ENCODE data around the gene MAN2A2. TPM values are rescaled to one million over a fixed set of nuclear protein-coding genes. Genes with fewer than 3 reads are reported as not detected.

The MAN2A2 gene
- total and polyA plus RNA-seq, 2 donors (not counting 1 experiment from before 2014, with no cell fraction given) = 11.3 to 36.0 TPM

DNA sequence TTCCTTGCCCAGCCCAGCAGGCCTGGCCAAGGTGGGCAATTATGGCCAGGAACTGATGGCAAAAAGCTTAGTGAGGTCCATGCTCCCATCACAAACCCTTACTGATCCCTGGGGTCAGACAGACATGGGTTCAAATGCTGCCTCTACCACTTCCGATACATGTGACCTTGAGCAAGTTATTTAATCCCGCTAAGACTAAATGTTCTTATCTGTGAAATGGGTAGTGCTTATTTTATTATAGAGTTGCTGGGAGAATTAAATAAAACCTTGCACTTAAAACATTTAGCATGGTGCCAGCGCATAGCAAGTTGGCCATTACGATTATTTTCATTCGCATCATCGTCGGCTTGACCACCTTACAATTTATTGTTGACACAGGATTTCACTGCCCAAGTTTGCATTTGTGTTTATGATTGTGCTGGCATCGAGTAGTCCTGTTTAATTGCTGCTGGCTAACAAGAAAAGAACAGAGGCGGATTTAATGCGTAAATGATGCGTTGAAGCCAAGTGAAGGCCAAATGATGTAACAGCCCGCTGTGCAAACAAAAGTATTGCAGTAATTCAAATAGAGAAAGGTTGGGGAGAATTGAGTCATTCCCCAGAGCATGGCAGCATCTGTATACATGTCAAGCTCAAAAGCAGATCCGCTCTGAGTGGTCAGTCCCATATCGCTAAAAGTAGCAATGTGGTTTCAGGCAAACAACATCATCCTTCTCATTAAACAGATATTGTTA is 42.0 kb upstream of the MAN2A2 start:
- Histone ChIP-seq H2AFZ (ENCODE audit: low read length) (no peak overlapping the region), H3K36me3 (ENCODE audit: control insufficient read depth, insufficient read depth, low read length) (no peaks in the 10 kb centered on the region), H3K4me2 (ENCODE audit: extremely low read depth, insufficient read depth, low read length) (no peak overlapping the region), H3K4me1 (ENCODE audit: control insufficient read depth, extremely low read depth, insufficient read depth, low read length) (no peaks in the 10 kb centered on the region), H3K79me2 (ENCODE audit: control insufficient read depth, insufficient read depth, low read length) (no peaks in the 10 kb centered on the region), H3K27ac (ENCODE audit: insufficient read depth, low read length) (no peak overlapping the region), H3K9me3 (ENCODE audit: control insufficient read depth, insufficient read depth, low read depth, low read length) (no peaks in the 10 kb centered on the region), H3K9ac (ENCODE audit: insufficient read depth, low read length) (no peak overlapping the region), H3K27me3 (ENCODE audit: control insufficient read depth, insufficient read depth, low read length) (no peaks in the 10 kb centered on the region), H3K4me3 (replicated peaks in 1 of 4; ENCODE audit: control extremely low read depth in 1 of 4, insufficient read depth in 1 of 4, low read depth in 3 of 4, low read length in 4 of 4) (no peak overlapping the region), H4K20me1 (ENCODE audit: control insufficient read depth, extremely low read depth, insufficient read depth, low read length) (no peaks in the 10 kb centered on the region)
- TF ChIP-seq, protein P1, sequence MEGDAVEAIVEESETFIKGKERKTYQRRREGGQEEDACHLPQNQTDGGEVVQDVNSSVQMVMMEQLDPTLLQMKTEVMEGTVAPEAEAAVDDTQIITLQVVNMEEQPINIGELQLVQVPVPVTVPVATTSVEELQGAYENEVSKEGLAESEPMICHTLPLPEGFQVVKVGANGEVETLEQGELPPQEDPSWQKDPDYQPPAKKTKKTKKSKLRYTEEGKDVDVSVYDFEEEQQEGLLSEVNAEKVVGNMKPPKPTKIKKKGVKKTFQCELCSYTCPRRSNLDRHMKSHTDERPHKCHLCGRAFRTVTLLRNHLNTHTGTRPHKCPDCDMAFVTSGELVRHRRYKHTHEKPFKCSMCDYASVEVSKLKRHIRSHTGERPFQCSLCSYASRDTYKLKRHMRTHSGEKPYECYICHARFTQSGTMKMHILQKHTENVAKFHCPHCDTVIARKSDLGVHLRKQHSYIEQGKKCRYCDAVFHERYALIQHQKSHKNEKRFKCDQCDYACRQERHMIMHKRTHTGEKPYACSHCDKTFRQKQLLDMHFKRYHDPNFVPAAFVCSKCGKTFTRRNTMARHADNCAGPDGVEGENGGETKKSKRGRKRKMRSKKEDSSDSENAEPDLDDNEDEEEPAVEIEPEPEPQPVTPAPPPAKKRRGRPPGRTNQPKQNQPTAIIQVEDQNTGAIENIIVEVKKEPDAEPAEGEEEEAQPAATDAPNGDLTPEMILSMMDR (conservative IDR thresholded peaks at IDR 0.05 in 1 of 2, IDR thresholded peaks at IDR 0.05 in 1 of 2; ENCODE audit: low read depth in 1 of 2, low read length in 2 of 2) = no peak
- TF ChIP-seq EZH2 (IDR thresholded peaks at IDR 0.05; ENCODE audit: low read length, missing control alignments) = no peak
- DNase-seq (ENCODE audit: low read depth in 2 of 2) = peak; percentile 38 to 81

DNA sequence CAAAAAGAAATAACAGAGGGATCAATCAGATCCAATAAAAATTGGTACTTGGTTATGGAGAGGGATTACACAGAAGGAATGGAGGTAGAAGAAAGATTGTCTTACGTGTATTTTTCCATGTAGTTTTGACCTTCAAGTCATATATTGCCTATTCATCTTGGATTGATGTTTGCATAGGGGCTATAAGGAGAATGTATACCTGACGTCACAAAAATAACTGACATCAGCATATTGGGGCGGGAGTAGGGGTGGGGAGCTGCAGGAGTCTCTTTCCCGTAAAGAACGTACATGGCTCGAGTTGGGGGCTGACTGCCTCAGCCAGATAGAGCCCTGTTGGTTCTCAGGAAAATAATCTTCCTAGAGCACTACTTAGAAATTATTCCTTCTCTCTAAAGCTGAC is 40.6 kb upstream of the MAN2A2 start:
- Histone ChIP-seq H2AFZ (ENCODE audit: low read length) (no peak overlapping the region), H3K27me3 (ENCODE audit: control insufficient read depth, insufficient read depth, low read length) (no peaks in the 10 kb centered on the region), H4K20me1 (ENCODE audit: control insufficient read depth, extremely low read depth, insufficient read depth, low read length) (no peaks in the 10 kb centered on the region), H3K36me3 (ENCODE audit: control insufficient read depth, insufficient read depth, low read length) (no peaks in the 10 kb centered on the region), H3K9me3 (ENCODE audit: control insufficient read depth, insufficient read depth, low read depth, low read length) (no peaks in the 10 kb centered on the region), H3K79me2 (ENCODE audit: control insufficient read depth, insufficient read depth, low read length) (no peaks in the 10 kb centered on the region), H3K9ac (ENCODE audit: insufficient read depth, low read length) (no peak overlapping the region), H3K4me2 (ENCODE audit: extremely low read depth, insufficient read depth, low read length) (no peak overlapping the region), H3K4me1 (ENCODE audit: control insufficient read depth, extremely low read depth, insufficient read depth, low read length) (no peaks in the 10 kb centered on the region), H3K27ac (ENCODE audit: insufficient read depth, low read length) (no peak overlapping the region), H3K4me3 (replicated peaks in 1 of 4; ENCODE audit: control extremely low read depth in 1 of 4, insufficient read depth in 1 of 4, low read depth in 3 of 4, low read length in 4 of 4) (no peak overlapping the region)
- no peak for TF ChIP-seq EZH2 (IDR thresholded peaks at IDR 0.05; ENCODE audit: low read length, missing control alignments)
- TF ChIP-seq, protein P1 (conservative IDR thresholded peaks at IDR 0.05 in 1 of 2, IDR thresholded peaks at IDR 0.05 in 1 of 2; ENCODE audit: low read depth in 1 of 2, low read length in 2 of 2) = no peak
- no peak for DNase-seq (ENCODE audit: low read depth in 2 of 2)

DNA sequence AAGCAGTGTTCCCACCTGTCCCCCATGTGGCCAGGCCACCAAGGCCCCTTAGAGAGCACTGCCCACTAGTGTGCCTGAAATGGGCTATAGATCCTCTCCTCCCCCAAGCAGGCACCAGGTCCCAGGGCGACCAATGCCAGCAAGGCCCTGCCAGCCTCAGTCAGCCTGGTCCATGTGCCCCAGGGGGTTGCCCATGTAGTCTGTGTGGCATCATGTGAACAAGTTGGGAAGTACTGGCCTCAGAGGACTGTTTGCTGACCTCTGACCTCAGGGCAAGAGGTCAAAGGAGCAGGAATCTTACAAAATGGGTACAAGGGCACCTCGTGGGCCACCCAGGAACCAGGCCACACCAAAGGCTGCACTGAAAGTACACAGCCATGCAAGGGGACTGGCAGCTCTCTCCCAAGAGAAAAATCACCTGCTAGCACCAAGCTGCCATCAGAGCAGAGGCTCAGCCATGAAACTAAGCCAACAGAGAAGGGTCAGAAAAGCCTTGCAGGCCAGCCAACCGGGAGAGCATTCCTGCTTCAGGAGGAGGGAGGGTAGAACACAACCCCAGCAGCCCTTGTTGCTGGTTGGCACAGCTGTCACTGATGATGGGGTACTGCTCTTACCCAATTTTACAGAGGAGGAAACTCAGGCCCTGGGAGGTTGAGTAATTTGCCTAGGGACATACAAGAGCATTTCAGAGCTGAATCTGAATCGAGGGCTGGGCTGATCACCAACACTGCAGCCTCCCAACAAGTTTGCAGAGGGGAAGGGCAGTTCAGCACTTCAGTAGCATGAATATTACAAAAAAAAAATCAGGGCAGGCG is 39.9 kb upstream of the MAN2A2 start:
- Histone ChIP-seq H3K4me3 (replicated peaks in 1 of 4; ENCODE audit: control extremely low read depth in 1 of 4, insufficient read depth in 1 of 4, low read depth in 3 of 4, low read length in 4 of 4) (no peak overlapping the region), H2AFZ (ENCODE audit: low read length) (no peak overlapping the region), H3K9me3 (ENCODE audit: control insufficient read depth, insufficient read depth, low read depth, low read length) (no peaks in the 10 kb centered on the region), H3K4me1 (ENCODE audit: control insufficient read depth, extremely low read depth, insufficient read depth, low read length) (no peaks in the 10 kb centered on the region), H4K20me1 (ENCODE audit: control insufficient read depth, extremely low read depth, insufficient read depth, low read length) (no peaks in the 10 kb centered on the region), H3K36me3 (ENCODE audit: control insufficient read depth, insufficient read depth, low read length) (no peaks in the 10 kb centered on the region), H3K79me2 (ENCODE audit: control insufficient read depth, insufficient read depth, low read length) (no peaks in the 10 kb centered on the region), H3K9ac (ENCODE audit: insufficient read depth, low read length) (peak overlapping the region; percentile 5), H3K27me3 (ENCODE audit: control insufficient read depth, insufficient read depth, low read length) (no peaks in the 10 kb centered on the region), H3K4me2 (ENCODE audit: extremely low read depth, insufficient read depth, low read length) (no peak overlapping the region), H3K27ac (ENCODE audit: insufficient read depth, low read length) (no peak overlapping the region)
- DNase-seq (ENCODE audit: low read depth in 2 of 2) = no peak
- TF ChIP-seq EZH2 (IDR thresholded peaks at IDR 0.05; ENCODE audit: low read length, missing control alignments) = no peak
- TF ChIP-seq, protein P1 (conservative IDR thresholded peaks at IDR 0.05 in 1 of 2, IDR thresholded peaks at IDR 0.05 in 1 of 2; ENCODE audit: low read depth in 1 of 2, low read length in 2 of 2) = no peak
